Uterus (tissue), 4 donors: ENCODE measurements around the gene TM4SF1. TPM values are rescaled to one million over a fixed set of nuclear protein-coding genes. Genes with fewer than 3 reads are reported as not detected.

Source experiments
- DNase-seq, 2 donors: peaks; one replicate each; pipeline ENCODE4 v3.0.0-alpha.2; 2019 to 2020
- H3K27ac ChIP-seq, 2 donors: fragments of 200-600 bp; sonication (generic); 1 replicate in 1 of 2; 2 replicates in 1 of 2; pipeline ENCODE4 v1.5.1; 2016 to 2018
- H3K27me3 ChIP-seq, 2 donors: fragments of 200-600 bp; sonication (generic); one replicate each; pipeline ENCODE4 v1.5.1; 2018 to 2019; ENCODE audit warnings: control low read depth in 1 of 2
- H3K36me3 ChIP-seq, 2 donors: fragments of 200-600 bp; sonication (generic); one replicate each; pipeline ENCODE4 v1.5.1; 2019; ENCODE audit warnings: control low read depth in 1 of 2
- H3K4me1 ChIP-seq, 2 donors: fragments of 200-600 bp; sonication (generic); one replicate each; pipeline ENCODE4 v1.5.1; 2018 to 2019; ENCODE audit warnings: control low read depth in 1 of 2
- H3K4me3 ChIP-seq, 2 donors: fragments of 200-600 bp; sonication (generic); 1 replicate in 1 of 2; 2 replicates in 1 of 2; pipeline ENCODE4 v1.5.1; 2018 to 2019; ENCODE audit warnings: mild to moderate bottlenecking in 1 of 2
- H3K9me3 ChIP-seq, 2 donors: fragments of 200-600 bp; sonication (generic); one replicate each; pipeline ENCODE4 v1.5.1; 2019; ENCODE audit warnings: control low read depth in 1 of 2
- CTCF ChIP-seq, 4 experiments: fragments of 200-600 bp in 2 of 4; fragments of 450-650 bp in 2 of 4; sonication (generic) in 2 of 4; IDR thresholded peaks; one replicate each; pipeline ENCODE4 v1.5.1; 2016 to 2019; ENCODE audit warnings: antibody characterized with exemption in 4 of 4, mild to moderate bottlenecking in 2 of 4, moderate library complexity in 1 of 4
- POLR2A ChIP-seq, 2 donors: fragments of 450-650 bp; IDR thresholded peaks; one replicate each; pipeline ENCODE4 v1.6.1; 2016; ENCODE audit warnings: antibody characterized with exemption in 2 of 2, mild to moderate bottlenecking in 1 of 2, moderate library complexity in 1 of 2
- intact Hi-C: fragments of 100-400 bp; cut with DNase I; formaldehyde crosslinking; loops from one replicate; pipeline ENCODE4 v1.15.1; 2023; ENCODE audit warnings: low total_unique reads
- total RNA-seq, 4 donors: library from RNA; depleted of rRNA in 3 of 4; stranded (reverse); fragments of >200 nt in 3 of 4; gene quantifications; one replicate each; pipeline versions ENCODE4 v1.1.0 to v1.2.4, GENCODE V29; 2014 to 2023
- donor health status: DM: yes; HTN: yes; CAD: no.

TM4SF1 gene
- total RNA-seq, 4 donors from 2014 or later = 102 to 118 (median 113) TPM

- no peaks in the 10 kb centered on the region for H3K27me3 ChIP-seq
- DNase-seq = no peak
- H3K4me3 ChIP-seq = no peak overlapping the region
- H3K4me1 ChIP-seq = no peaks in the 10 kb centered on the region
- TF ChIP-seq CTCF (IDR thresholded peaks at IDR 0.05) (no peak), POLR2A (IDR thresholded peaks at IDR 0.05) (no peak)
- intact Hi-C loops = no loop called here
- no peaks in the 10 kb centered on the region for H3K36me3 ChIP-seq
- H3K9me3 ChIP-seq = no peaks in the 10 kb centered on the region
- H3K27ac ChIP-seq = no peak overlapping the region
Measured at GRCh38 chr3:149417727-149418126, 40.3 kb upstream of the TM4SF1 start.

GRCh38 chr3:149417174-149417573, 39.7 kb upstream of the TM4SF1 start:
- H3K27ac ChIP-seq = no peak overlapping the region
- no peak for DNase-seq
- no peaks in the 10 kb centered on the region for H3K36me3 ChIP-seq
- H3K4me3 ChIP-seq = no peak overlapping the region
- intact Hi-C loops = no loop called here
- TF ChIP-seq POLR2A (IDR thresholded peaks at IDR 0.05) (no peak), CTCF (IDR thresholded peaks at IDR 0.05) (no peak)
- no peaks in the 10 kb centered on the region for H3K9me3 ChIP-seq
- H3K4me1 ChIP-seq = no peaks in the 10 kb centered on the region
- no peaks in the 10 kb centered on the region for H3K27me3 ChIP-seq

GRCh38 chr3:149415484-149415883, 38.0 kb upstream of the TM4SF1 start:
- DNase-seq = no peak
- Histone ChIP-seq H3K36me3 (no peaks in the 10 kb centered on the region), H3K4me1 (no peaks in the 10 kb centered on the region), H3K4me3 (no peak overlapping the region), H3K27ac (peak overlapping the region; percentile 23 to 65), H3K27me3 (no peaks in the 10 kb centered on the region), H3K9me3 (no peaks in the 10 kb centered on the region)
- TF ChIP-seq POLR2A (IDR thresholded peaks at IDR 0.05) (no peak), CTCF (IDR thresholded peaks at IDR 0.05) (no peak)
- intact Hi-C loops = no loop called here

GRCh38 chr3:149414557-149415231, 37.2 kb upstream of the TM4SF1 start:
- Histone ChIP-seq H3K4me3 (no peak overlapping the region), H3K27me3 (no peaks in the 10 kb centered on the region), H3K27ac (peak overlapping the region; percentile 36 to 65), H3K9me3 (no peaks in the 10 kb centered on the region), H3K4me1 (no peaks in the 10 kb centered on the region), H3K36me3 (no peaks in the 10 kb centered on the region)
- intact Hi-C loops = no loop called here
- TF ChIP-seq CTCF (IDR thresholded peaks at IDR 0.05) = no peak
- no peak for TF ChIP-seq POLR2A (IDR thresholded peaks at IDR 0.05)
- no peak for DNase-seq

GRCh38 chr3:149411583-149411982, 34.1 kb upstream of the TM4SF1 start:
- Histone ChIP-seq H3K27me3 (no peaks in the 10 kb centered on the region), H3K4me1 (no peaks in the 10 kb centered on the region), H3K36me3 (no peaks in the 10 kb centered on the region), H3K4me3 (no peak overlapping the region), H3K9me3 (no peaks in the 10 kb centered on the region), H3K27ac (no peak overlapping the region)
- intact Hi-C loops = no loop called here
- TF ChIP-seq POLR2A (IDR thresholded peaks at IDR 0.05) = no peak
- no peak for TF ChIP-seq CTCF (IDR thresholded peaks at IDR 0.05)
- DNase-seq = no peak
